Heart left ventricle (tissue), 13 donors: ENCODE measurements around the gene SEPTIN11.

Experiments
- CTCF ChIP-seq, 12 donors: fragments of 200-600 bp; sonication (generic) in 4 of 12; IDR thresholded peaks; one replicate each; pipeline versions ENCODE4 v1.5.0 to v1.8.0; 2018 to 2022; ENCODE audit warnings: antibody characterized with exemption in 12 of 12, mild to moderate bottlenecking in 5 of 12
- POLR2A ChIP-seq, 2 donors: fragments of 450-650 bp; IDR thresholded peaks; one replicate each; pipeline ENCODE4 v1.6.1; 2017; ENCODE audit warnings: antibody characterized with exemption in 2 of 2, mild to moderate bottlenecking in 2 of 2, moderate library complexity in 2 of 2
- donor health status: ischemic (EF 13 %, LVEDD 7.1; RV severe dilation, severe dysfunction).
- donor health status: DM: no; HTN: yes; CAD: no.
- donor health status: DM: no; HTN: no; CAD: no.
- donor health status: ischemic (EF 25% LVEDD 6.9; RV normal size, moderate dysfunction).
- donor health status: ischemic (EF 25% LVEDD 5.7; RV mildly dilated, moderate dysfunction).
- donor health status: ischemic (EF 35%, LVEDD 5.7; RV mildly dilated, moderate dysfunction).
- donor health status: nonischemic (EF 11% LVEDD 7.7; RV severe dilation, severe dysfunction).
- donor health status: DM: yes; HTN: yes; CAD: no.
- donor health status: PGD.
- donor health status: ischemic (EF 29% LVEDD 5.4; RV normal size, mild dysfunction).
- donor health status: nonischemic (EF 23%, LVEDD 6.1; RV moderate dilation, normal function).

GRCh38 chr4:76923619-76924357 lies 25.8 kb upstream of the SEPTIN11 start:
- no peak for TF ChIP-seq CTCF (IDR thresholded peaks at IDR 0.05)
- TF ChIP-seq POLR2A (IDR thresholded peaks at IDR 0.05): no peak
